ENCODE measurements around the gene ZNF366.
"Not testable (repeated sequence)": the region's sequence is repeated elsewhere in the genome, so short reads cannot be mapped to it uniquely, and the experiment has no call there.

The ZNF366 gene

DNA sequence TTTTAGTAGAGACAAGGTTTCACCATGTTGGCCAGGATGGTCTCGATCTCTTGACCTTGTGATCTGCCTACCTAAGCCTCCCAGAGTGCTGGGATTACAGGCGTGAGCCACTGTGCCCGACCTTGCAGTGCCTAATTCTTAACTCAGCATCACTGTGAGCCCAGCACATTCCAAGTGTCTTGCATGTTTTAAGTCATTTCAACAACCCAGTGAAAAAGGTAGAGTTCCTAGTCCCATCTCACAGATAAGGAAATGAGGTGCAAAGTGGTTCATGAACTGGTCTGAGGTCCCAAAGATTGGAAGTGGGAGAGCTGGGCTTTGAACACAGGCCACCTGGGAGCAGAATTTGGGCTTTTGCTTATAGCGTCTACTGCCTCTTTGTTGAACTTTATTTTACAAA is 68.0 kb downstream of the ZNF366 start:
- no peak for DNase-seq (ENCODE audit: low spot score)

DNA sequence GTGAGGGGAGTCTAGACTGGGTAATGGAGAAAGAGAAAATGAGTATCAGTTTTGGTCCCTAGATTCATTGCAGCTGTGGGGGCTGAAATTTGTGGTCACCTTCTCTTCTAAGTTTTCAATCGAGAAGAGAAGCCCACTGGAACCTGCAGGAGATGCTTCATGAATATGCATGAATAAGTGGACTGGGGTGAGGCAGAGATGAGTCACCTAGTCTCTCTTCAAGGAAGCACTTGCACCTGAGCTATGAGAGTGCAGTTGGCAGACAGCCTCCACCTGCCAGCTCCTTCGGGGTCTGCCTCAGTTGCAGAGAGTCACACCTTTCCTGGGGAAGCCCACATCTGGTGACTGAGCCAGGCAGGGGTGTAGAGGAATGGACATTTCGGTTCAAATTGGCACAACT is 69.1 kb downstream of the ZNF366 start:
- no peak for DNase-seq (ENCODE audit: low spot score)

DNA sequence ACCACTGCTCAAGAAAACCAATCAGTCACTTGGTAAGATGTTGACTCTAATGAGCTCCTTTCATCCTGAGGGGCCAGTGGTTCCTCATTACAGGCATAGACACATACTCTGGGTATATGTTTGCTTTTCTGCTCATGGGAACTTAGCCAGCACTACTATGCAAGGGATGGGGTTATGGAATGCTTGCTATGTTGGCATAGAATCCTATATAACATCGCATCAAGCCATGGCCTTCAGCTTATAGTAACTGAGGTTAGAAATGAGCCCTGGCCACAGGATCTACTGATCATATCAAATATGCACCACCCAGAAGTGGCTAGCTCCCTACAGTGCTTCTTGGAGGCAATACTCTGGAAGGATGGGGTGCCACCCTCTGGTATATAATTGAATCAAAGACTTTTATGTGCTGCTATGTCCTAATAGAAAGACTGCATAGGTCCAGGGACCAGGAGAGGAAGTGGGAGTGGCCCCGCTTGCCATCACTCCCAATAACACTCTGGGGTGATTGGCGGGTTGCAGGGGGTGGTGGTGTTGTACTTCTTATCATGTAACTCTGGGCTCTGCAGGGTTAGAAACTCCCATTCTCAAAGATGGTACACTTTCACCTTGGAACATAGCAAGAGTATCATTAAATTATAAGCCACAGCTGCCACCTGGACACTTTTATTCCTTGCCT is 70.3 kb downstream of the ZNF366 start:
- DNase-seq (ENCODE audit: low spot score): no peak

DNA sequence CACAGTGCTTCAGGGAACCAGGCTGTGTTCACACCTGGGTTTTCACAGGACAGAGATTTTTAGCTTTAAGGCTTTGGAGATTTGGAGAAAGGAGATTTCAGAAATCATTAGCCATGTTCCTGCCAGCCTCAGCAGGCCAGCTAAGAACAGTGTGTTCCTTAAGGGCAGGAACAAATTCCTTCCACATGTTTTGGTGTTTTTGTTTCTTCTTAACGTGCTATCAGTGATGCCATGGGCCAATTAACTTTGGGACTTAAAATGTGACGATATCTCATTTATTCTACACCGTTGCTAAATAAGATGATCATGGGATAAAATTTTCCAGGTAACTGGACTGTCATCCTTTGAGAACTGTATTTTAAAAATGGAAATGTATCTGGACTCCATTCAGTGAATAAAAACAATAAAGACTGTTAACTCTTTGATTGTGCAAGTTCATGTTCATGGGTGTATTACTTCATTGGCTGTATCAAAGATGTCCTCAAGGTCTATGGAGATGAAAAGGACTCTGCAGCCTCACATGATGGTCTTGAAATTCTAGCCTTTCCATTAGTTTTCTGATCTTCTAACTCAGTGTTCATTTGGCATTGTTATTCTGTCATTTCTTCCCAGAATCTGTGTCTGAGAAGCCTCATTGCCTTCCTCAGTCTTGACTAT is 72.3 kb downstream of the ZNF366 start:
- DNase-seq (ENCODE audit: low spot score): no peak

DNA sequence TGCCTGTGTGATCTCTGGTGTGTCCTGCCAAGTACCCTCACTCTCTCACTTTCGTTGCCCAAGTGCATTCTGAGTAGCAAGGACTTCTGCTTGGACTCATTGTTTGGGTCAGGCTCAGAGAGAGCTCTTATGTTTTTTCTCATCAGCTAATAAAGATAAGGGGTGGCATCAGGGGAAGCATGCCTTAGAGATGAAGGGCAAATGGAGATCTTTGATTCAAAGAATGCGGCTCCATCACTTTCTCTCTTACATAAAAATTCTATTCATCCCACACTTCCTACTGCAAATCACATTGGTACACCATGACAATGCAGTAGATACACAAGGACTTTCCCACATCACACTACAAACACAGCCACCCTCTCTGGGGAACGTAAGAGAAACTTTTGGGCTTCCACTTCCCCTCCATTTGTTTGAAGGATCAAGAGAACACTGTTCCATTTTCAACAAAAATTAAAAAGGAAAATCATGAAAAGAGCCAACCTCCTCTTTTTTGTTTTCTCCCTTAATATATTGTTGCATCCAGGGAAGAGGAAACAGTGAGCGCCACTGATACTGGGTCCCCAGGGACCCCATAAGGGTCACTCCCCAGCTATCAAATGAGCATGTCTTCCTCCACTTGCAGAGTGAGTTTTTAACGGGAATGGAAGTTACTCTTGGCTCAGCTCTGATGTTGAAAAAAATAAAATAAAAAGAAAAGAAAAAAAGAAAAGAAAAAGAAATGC is 73.0 kb downstream of the ZNF366 start:
- DNase-seq (ENCODE audit: low spot score): no peak

DNA sequence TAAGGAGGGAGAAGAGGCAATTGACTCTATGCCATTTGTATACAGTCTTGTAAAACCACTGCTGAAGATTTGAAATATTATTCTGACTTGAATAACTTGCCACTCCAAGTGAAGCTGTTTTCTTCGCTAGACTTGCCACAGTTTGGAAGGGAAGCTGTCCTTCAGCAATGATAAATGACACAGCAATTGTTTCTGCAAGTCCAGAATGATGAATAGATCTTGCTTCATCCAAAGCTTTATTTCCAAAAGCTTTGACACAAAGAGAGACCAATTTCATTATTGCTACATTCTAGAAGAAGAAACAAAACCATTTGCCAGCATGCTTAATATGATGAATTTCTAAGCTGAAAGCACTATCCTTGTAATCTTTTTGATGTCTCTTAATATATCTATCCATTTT is 73.7 kb downstream of the ZNF366 start:
- no peak for DNase-seq (ENCODE audit: low spot score)

DNA sequence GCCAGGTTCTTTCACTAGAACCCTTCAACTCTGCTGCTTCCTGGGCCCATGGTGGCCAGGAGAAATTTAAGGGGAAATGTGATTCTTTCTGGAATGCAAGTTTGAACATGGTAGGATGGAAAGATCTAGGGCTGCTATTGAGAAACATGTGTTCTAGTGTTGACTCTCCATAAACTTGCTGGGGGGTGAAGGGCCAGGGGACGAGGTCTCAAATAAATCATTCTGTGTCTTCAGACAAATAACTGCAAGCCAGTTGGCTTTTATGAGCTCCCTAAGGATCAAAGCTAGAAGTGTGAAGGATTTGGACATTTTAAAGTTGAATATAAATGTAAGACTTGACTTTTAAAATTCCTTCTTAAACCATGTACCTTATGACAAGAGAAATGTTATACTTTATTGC is 78.5 kb downstream of the ZNF366 start:
- no peak for DNase-seq (ENCODE audit: low spot score)

DNA sequence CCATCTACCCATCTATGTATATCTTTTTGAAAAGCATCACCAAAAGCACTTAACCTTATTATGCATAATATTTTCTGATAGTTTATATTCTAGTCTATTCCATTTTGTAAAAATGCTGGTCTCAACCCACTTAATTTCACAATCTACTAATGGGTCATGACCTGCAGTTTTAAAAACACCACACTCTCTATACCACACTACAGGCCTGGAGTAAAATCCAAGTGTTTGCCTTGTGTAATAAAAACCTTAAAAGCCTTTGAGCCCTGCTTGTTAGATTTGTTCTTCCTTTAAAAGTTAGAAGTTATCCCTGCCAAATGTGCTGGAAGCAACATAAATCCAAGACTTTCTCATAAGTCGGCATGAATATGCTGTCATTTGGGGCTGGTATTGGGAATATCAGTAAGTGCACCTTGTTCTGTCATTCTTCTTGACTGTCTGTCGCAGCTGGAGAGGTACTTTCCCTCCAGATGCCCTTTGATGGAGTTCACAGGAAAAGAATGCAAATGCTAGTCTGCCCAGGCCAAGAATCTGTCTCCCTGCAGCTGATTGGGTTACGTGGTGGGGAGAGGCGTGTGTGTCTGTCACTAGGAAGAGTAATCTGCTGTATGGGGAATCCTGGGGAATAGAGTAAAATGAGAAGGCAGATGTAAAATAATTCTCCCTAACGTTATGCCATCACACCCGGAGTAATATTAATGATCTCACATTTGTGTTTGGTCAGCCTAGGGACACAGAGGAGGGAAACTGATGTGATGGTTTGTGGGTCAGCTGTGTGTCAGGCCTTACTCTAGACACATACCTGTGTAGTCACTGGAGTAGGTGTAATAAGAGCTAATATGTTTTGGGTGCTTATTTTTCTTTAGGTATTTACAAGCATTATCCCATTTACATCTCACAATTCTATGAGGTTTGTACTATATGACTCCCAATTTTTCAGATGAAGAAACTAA is 79.4 kb downstream of the ZNF366 start:
- no peak for DNase-seq (ENCODE audit: low spot score)

DNA sequence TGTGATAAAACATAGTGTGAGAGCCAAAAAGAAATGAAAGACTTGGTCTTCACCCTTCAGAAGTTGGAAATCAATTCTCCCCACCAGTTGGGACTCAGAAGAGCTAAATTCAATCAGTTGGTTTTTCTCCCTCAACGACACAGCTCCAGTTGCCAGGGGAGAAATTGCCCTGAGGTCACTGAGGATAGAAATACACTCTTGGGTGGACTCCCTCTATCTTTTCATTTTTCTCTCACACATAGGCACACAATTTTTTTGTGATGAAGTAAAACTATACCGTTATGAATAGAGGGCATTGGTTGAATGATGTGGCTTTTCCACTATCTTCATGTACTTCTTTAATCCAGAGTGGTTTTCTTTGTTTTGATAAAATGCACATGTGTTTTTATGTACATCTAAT is 80.2 kb downstream of the ZNF366 start:
- DNase-seq (ENCODE audit: low spot score): no peak

DNA sequence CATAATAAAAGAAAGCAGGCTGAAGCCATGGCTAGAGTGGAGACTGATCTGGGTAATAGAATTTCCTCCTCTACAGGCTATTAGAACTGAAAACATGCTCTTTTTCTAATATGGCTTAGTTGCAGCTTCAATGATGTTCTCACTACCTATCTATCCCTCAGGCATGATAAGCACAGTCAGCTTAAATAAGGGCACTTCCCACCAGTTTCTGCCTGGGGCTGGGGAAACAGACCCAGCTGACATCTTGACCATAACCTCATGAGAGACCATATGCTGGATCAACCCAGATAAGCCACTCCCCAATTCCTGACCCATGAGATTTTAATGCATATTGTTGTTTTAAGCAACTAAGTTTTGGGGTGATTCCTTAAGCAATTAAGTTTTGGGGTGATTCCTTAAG is 81.2 kb downstream of the ZNF366 start:
- DNase-seq (ENCODE audit: low spot score): no peak

DNA sequence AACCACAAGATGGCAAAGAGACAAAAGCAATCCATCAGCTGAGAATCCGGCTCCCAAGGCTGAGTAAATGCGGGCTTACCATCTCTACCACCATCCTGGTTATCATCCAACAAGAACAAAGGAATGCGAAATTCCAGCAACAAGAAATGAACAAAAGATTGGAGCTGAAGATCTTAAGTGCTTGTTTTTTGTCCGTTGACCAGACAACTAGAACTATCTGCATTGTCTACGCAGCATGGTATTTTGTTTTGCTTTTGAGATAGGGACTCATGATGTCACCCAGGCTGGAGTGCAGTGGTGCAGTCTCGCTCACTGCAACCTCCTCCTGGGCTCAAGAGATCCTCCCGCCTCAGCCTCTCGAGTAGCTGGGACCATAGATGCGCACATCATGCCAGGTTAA is 88.9 kb downstream of the ZNF366 start:
- DNase-seq (ENCODE audit: low spot score): no peak

DNA sequence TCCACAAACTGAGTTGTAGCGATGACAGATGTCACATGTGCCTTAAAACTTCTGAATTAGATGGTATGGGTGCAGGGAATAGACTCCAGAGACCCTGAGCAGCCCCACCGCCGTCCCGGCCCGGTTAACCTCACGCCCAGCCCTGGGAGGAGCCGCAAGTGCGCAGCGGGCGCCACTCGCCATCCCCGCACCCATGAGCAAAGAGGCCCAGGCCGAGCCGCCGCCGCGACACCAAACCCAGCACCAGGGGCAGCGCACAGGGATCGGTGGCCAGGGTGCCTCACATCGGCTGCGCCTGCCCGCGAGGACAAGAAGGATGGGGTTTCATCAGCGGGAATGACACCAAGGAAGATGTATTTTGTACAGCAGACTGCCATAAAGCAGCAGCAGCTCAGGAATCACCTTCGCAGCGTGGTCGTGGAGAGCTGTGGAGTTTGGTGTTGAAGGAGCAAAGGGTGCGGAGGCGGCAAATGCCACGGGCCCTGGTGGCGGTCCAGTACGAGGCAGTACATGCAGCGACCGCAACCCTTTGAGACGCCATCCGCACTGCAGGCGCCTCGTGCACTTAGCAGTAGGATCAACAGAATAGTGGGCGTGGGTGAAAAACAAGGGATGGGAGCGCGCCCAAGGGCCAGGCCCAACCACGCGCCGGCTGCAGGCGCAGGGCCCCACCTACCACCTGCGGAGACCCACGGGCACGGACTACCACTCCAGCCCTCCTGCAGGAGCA is 89.7 kb downstream of the ZNF366 start:
- no peak for DNase-seq (ENCODE audit: low spot score)

DNA sequence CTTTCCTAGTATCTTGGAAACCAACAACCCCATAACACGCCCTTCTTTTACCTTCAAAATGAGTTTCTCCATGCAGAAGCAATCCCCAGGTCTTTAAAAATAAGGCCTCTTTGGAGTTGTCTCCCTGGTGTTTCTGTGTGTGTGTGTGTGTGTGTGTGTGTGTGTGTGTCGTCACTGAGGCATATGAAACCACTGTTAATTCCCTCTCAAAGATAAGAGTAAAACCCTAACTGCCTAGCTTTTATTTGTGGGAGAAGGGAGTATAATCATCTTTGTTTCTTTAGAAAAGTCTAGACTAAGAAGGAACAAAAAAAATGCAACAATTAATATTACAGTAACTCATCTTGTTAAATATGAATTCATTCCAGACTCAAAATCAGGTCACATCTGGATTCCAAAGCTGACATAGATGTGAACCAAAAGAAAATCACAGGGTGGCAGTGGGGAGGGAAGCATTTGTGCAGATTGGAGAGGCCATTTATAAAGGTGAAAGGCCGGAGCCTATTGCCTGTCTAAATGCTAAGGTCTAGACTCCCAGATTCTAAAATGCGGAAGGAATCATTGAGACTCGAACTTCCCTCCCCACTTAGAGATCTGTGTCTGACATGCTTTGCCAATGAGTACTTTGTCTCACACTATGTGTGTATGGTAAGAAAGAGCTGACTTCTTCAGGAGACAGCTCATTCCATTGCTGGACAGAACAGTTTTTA is 91.4 kb downstream of the ZNF366 start:
- DNase-seq (ENCODE audit: low spot score): no peak

DNA sequence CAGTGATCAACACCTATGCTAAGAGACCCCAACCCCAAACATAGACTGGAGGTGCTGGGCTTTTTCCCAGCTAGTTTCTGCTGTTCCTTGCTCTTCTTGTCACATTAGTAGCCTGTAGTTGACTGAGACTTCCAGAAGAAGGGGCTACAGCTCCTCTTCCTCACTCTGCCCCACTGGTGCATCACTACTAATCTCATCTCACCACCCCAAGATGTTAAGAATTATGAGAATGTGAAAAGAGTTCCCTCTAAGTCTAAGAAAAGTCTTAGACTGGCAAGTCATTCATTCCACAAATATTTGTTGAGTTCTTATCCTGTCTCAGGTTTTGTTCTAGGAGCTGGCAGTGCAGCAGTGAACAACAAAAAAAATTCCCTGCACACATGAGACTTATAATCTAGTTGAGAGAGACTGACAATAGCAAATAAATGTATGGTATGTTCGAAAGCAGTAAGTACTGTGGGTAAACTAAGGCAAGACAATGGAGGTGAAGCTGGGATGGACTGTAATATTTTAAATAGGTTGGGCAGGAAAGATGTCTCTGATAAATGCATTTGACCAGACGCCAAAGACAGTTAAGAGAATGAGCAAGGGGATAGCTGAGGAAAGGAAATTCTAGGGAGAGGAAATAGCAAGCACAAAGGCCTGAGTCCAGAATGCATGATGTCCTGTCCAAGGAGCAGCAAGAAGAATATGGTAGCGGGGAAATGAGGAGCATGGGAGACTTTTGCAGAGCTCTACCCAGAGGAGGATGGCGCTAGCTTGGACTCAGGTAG is 94.7 kb downstream of the ZNF366 start:
- no peak for DNase-seq (ENCODE audit: low spot score)

DNA sequence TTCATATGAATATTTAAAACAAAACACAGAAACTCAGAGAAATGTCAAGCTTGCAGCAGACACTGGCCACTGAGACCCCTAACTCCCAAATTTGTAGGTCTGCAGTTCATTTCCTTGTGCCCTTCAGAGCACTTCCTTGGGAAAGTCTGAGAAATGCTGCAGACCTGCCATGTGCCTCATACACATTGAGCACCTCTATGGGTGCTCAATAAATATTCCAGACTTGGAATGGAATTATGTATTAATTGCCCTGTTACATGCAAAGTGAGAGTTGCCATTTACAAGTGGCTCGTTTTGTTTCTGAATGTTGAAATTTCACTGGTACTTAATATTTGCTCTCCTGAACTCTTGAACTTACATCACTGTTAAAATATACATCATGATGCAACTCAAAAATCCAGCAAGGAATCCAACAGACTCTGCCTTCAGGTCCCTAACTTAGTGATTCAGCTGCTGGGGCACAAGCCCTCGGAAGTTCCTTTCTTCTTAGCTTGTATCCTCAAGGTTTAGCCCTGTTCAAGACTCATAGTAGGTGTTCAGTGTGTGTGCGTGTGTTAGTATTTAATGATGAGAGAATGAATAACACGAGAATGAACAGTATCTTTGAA is 96.4 kb downstream of the ZNF366 start:
- DNase-seq (ENCODE audit: low spot score): no peak

DNA sequence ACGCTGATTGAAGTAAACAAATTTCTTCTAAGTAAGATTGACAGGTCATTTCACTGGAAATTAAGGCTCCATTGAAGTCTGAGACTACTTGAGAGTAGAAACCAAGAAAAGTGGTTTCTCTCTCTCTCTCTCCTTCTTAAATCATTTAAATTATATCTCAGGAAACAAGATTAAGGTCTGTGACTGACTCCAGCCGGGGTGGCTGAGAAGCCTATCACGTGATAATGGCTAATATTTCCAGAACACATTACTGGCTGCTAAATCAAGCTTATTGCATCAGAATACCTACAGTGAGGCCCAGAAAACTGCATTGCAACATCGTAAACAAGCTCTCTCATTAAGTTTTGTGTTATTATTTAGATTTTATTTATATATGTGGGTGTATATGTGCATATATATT is 98.6 kb downstream of the ZNF366 start:
- DNase-seq (ENCODE audit: low spot score): no peak

DNA sequence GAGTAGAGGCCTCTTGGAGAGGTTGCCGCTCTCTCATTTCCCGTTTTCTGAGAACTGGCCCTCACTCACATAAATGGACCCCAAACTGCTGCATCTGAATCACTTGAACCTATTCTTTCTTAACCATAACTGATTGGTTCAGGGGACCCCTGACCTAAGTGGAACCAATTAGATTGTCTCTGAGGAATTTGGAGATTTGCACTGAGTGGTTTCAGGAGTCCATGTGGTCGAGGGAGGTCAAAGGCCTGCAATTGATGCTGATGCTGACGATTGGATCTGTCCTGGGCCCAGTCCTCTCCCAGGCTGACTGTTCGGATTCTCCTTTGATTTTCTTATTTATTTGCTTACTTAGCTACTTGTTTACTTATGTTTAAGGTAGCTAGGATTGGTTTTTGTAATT is 99.1 kb downstream of the ZNF366 start:
- no peak for DNase-seq (ENCODE audit: low spot score)

DNA sequence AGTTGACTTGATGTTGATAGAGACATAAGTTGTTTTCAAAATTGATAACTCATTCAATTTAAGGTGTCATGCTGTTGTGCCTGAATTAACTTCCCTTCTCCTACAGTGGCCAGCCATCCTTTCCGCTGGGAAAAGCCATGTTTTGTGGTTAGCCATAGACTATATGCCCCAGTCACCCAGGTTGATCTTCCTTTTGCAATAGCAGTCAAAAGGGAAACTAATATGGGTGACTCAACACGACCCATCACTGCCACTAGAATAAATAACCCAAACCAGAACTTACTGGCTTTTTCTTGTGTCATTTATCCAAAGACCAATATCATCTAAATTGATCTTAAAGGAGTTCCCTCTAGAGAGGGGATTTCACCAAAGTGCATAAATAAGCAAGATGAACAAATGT is 99.7 kb downstream of the ZNF366 start:
- no peak for DNase-seq (ENCODE audit: low spot score)

DNA sequence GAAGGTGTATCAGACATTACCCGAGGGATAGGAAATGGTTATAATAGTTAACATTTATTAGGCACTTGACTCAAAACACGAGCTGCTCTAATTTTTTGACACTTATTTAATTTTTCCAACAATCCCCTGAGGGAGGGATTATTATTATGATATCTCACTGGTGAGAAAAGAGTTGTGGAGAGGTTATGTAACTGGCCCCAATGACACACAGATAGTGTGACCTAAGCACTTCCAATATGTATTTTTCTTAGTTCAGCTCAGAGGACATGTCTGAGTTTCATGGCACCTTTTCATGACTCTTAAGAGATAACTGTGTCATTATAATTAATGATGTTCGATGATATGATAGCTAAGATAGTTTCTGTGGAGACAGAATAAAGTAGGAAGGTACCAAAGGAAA is 100.1 kb downstream of the ZNF366 start:
- no peak for DNase-seq (ENCODE audit: low spot score)

DNA sequence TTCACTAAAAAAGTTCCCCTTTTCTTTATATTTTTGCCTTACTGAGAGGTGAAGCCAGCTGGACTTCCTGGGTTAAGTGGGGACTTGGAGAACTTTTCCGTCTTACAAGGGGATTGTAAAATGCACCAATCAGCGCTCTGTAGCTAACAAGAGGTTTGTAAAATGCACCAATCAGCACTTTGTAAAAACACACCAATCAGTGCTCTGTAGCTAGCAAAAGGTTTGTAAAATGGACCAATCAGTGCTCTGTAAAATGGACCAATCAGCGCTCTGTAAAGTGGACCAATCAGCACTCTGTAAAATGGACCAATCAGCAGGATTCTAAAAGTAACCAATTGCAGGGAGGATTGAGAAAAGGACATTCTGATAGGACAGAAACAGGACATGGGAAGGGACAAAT is 102.4 kb downstream of the ZNF366 start:
- DNase-seq (ENCODE audit: low spot score): not testable (repeated sequence)

Data from LoVo (cell line).